ENCODE measurements around the gene MRPL28. TPM values are rescaled to one million over a fixed set of nuclear protein-coding genes. Genes with fewer than 3 reads are reported as not detected.

The MRPL28 gene
- total RNA-seq, 4 donors from 2014 or later = 37.3 to 59.9 (median 47.5) TPM

GRCh38 chr16:373020-373598, 2.8 kb upstream of the MRPL28 start:
- no peak for TF ChIP-seq CTCF (IDR thresholded peaks at IDR 0.05; ENCODE audit: low read depth)

- no peak for TF ChIP-seq CTCF (IDR thresholded peaks at IDR 0.05; ENCODE audit: low read depth)
These were observed 2.1 kb upstream of the MRPL28 start for GRCh38 chr16:372302-372983.

- no peak for TF ChIP-seq CTCF (IDR thresholded peaks at IDR 0.05; ENCODE audit: low read depth)
These were observed 1.4 kb upstream of the MRPL28 start for GRCh38 chr16:371515-372301.

GRCh38 chr16:370979-371514, 709 bp upstream of the MRPL28 start:
- no peak for TF ChIP-seq CTCF (IDR thresholded peaks at IDR 0.05; ENCODE audit: low read depth)

- TF ChIP-seq CTCF (IDR thresholded peaks at IDR 0.05; ENCODE audit: low read depth) = no peak
These were observed 387 bp downstream of the MRPL28 start for GRCh38 chr16:369866-370436.

DNA sequence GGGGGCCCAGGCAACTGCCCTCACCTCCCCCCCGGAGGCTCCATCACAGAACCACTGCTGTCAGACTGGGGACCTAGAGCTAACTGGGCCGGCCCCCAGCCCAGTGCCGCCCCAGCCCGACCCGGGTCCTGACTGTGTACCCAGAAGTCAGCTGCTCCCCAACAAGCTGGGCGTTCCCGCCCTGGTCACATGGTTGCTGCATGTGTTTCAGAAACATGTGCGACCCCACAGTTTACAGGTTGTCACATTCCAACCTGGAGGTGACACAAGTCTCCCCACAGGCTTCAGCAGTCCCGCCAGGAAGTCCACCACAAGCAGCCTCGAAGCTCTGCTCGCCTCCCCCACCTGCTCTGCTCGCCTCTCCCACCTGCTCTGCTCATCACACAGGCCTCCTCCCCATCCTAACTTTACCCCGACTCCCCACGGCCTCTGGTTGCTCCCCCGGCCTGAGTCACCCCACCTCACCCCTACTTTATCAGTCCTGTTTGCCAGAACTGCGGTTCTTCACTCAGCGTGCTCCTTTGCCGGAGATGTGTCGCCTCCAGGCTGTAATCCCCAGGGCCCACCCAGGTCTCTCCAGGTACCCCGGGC, 968 bp downstream of the MRPL28 start:
- no peak for TF ChIP-seq CTCF (IDR thresholded peaks at IDR 0.05; ENCODE audit: low read depth)

Measured in subcutaneous adipose tissue (tissue), 4 donors.